Stimulated activated CD4-positive, alpha-beta T cell treated with anti-CD3 and anti-CD28 coated beads, Interleukin-15, amount 100 ng/mL, for 48 hours (primary cell): ENCODE data around the gene TMEM51.

Experiments used
- DNase-seq, 2 donors: peaks; one replicate each; pipeline ENCODE4 v3.0.0-alpha.2; 2020; ENCODE audit warnings: low read depth in 2 of 2

The TMEM51 gene, protein sequence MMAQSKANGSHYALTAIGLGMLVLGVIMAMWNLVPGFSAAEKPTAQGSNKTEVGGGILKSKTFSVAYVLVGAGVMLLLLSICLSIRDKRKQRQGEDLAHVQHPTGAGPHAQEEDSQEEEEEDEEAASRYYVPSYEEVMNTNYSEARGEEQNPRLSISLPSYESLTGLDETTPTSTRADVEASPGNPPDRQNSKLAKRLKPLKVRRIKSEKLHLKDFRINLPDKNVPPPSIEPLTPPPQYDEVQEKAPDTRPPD

GRCh38 chr1:15153184-15153841 is at the start of gene TMEM51:
Gene TMEM51 (plus strand): TSS chr1:15153747. CDS start chr1:15215088, 61,341 bp downstream.
- DNase-seq = no peak

DNA sequence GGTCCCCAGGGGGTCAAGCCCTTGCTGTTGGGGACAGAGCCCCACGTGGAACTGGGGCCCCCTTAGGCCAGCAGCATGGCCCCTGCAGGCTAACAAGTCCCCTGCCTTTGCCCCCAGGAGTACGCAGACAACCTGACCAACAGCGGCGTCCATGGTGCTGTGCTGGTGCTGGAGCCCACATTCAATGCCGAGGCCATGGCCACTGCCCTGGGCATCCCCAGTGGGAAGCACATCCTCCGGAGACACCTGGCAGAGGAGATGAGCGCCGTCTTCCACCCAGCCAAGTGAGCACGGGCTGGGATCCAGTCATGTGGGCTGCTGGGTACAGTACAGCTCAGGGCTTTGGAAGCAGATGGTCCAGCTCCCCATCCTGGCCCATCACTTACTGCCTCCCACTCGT is 49.6 kb upstream of the TMEM51 start:
- DNase-seq = no peak

- DNase-seq = no peak
Observed at GRCh38 chr1:15104768-15105167, 48.8 kb upstream of the TMEM51 start.

DNA sequence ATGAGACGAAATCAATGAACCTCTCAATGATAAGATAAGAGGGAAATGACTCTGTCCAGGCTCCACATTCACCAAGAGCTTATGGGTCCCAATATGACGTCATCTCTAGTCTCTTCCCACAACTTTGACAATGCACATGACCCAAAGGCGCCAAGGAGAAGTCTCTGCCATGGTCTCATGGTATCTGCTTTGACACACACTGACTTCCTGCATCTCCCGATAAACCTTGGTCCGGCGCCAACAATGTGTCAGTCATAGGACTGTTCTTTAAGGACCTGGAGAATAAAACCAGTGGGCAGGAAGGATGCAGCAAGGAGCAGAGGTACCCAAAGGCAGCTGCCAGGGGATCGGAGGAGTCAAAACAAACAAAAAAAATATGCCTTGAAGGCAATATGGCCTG is 46.9 kb upstream of the TMEM51 start:
- no peak for DNase-seq

DNA sequence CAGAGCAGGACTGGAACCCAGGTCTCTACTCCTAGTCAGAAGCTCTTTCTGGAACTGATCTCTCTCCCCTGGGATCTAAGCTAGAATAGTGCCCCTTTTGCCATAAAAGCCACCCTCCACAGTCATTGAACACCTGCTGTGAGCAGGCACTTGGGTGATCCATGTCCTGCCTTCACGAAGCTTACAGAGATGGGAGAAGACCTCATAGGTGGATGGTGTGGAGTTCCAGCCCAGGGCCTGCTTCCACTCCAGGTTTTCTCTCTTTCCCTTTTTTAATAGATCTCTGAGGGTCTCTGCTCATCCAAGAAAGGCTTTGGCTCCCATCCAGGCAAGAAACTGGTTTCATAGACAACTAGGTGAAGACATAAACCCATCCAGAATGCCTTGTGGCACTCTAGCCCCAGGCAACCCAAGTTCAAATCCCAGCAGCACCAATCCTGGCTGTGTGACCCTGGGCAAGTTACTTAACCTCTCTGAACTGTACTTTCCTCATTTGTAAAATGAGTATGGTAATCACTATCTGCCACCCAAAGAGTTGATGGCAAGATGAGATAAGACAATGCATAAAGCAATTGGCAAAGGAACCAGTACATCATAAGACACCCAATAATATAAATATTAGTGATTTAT is 46.4 kb upstream of the TMEM51 start:
- DNase-seq = no peak

DNA sequence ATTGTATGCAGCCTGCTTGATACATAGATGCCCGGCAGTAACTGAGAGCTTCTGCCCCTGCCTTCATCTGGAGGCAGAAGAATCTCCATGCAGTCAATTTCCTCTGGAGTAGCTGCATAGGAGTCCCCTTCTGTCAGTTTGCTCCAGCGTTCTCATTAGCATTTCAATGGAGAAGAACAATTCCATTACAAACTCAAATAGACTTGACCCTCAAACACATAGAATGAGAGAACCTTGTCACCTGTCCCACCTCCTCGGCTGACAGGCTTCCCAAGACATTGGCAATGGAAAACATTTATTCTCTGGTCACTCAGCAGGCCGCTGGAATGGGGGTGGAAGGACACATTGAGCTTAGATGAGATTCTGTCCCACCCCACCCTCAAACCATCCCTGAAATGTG is 45.6 kb upstream of the TMEM51 start:
- DNase-seq = no peak

DNA sequence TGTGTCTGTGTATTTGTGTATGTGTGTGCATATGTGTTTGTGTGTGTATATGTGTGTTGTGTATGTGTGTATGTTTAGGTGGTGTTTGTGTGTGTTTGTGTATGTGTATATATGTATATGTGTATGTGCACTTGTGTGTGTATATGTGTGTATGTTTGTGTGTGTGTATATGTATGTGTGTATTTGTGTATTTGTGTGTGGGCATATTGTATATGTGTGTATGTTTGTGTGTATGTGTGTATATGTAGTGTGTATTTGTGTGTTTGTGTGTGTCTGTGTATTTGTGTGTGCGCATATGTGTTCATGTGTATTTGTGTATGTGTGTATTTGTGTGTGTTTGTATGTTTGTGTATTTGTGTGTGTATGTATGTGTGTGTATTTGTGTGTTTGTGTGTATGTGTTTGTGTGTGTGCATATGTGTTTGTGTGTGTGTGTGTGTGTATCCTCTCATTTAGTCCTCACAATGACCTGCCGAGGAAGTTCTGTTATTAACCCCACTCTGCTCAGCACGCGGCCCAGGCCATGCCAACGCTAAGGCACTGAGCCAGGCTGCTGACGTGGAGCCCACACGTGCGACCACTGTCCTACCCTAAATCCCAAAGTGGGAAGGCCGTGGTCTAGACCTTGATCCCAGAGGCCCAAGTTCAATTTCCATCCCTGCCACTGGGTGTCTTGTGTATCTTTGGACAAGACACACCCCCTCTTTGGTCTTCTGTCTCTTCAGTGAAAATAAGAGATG is 43.2 kb upstream of the TMEM51 start:
- no peak for DNase-seq

GRCh38 chr1:15110867-15111230 is 42.7 kb upstream of the TMEM51 start:
- DNase-seq = no peak

DNA sequence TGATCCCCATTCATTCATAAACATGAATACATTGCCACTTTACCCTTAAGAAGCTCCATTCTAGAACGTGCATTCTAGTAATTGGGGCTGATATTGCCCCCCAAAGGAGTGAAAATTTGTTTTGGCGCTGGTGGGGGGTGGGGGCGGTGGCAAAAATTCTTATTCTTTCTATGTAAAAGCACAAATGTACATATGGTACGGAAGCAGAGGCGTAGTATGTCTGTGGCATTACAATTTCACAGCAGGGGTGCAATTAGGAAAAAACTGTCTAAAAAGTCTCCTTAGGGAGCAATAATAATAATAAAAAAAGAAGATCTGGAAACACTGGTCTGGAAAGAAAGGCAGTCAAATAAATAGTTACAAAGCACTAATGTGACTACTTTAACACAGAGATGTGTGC is 40.4 kb upstream of the TMEM51 start:
- no peak for DNase-seq

- DNase-seq = no peak
Observed at GRCh38 chr1:15114884-15115283, 38.7 kb upstream of the TMEM51 start.

GRCh38 chr1:15115542-15116330 is 37.8 kb upstream of the TMEM51 start:
- DNase-seq = no peak

DNA sequence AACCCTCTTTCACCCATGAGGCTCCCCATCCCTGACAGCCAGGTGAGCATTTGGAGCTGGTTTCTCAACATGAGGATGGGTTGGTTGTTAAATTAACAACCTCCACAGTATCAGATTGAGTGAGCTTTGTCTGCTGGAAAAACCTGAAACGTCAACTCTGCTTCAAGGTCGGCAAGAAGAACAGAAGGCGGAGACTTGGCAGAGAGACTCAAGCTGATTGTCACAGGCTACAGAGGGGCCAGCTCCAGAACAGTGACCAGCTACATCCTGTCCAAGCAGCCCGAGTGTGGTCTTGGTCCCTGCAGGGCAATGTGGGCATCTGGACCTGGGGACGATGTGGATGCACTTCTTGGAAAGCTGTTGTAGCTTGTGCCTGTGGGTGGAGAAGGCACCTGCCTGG is 36.6 kb upstream of the TMEM51 start:
- no peak for DNase-seq

- no peak for DNase-seq
Observed at GRCh38 chr1:15117671-15118325, 35.7 kb upstream of the TMEM51 start.

DNA sequence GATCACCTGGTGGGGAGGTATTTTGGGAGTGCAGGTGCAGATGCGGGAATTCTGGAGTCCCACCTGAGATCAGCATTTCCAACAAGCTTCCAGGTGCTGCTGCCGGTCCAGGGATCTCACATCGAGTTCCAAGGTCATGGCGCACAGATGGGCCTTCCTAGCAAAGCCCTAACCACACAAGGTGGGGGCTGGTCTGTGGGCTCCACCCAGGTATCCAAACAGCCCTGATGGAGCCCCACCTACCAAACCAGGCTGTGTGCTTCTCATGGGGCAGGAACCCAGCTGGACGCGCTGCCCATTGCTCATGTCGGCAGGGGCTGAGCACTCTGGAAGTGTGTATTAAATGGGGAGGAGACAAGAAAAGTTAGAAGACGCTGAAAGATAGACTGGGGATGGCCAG is 35.0 kb upstream of the TMEM51 start:
- DNase-seq = no peak

GRCh38 chr1:15120251-15120945 is 33.1 kb upstream of the TMEM51 start:
- no peak for DNase-seq

- no peak for DNase-seq
Observed at GRCh38 chr1:15122331-15122730, 31.2 kb upstream of the TMEM51 start.

DNA sequence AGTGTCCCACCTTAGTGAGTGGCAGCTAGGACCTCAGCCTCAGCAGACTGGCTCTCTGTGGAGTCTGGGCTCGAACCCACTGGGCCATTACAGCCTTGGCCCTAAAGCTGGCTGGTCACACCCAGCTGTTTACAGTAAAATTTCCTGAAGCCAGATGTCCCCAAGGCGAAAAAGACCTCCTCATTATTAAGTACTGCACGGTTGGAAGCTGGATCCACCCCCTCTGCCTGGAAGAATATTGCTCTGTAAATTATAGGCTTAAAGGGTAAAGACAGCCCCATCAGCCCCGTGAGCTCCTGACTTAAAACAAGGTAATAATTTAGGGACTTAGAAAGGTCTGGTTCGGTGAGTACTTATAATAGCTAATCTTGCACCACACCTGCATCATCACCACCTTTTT is 30.3 kb upstream of the TMEM51 start:
- no peak for DNase-seq

GRCh38 chr1:15123925-15124324 is 29.6 kb upstream of the TMEM51 start:
- DNase-seq = no peak

GRCh38 chr1:15124362-15125100 is 29.0 kb upstream of the TMEM51 start:
- DNase-seq = no peak
